NCI-H2196 (cell line): ENCODE measurements around the gene SPATA6.
A peak's percentile ranks its signal among the peaks of the same experiment; 100 is the strongest.

ENCODE experiments used
- DNase-seq: peaks from one replicate; lab custom pipeline; 2025; ENCODE audit not compliant: unreplicated experiment; lab: John Stamatoyannopoulos, UW

Gene SPATA6

GRCh38 chr1:48258106-48258505, 213.9 kb downstream of the SPATA6 start:
- no peak for DNase-seq

GRCh38 chr1:48254254-48254653, 217.8 kb downstream of the SPATA6 start:
- no peak for DNase-seq

GRCh38 chr1:48251821-48252220, 220.2 kb downstream of the SPATA6 start:
- DNase-seq, result no peak

GRCh38 chr1:48251323-48251722, 220.7 kb downstream of the SPATA6 start:
- DNase-seq, result no peak

- DNase-seq, result no peak
Observed at GRCh38 chr1:48250572-48250971, 221.4 kb downstream of the SPATA6 start.

GRCh38 chr1:48249868-48250267, 222.1 kb downstream of the SPATA6 start:
- no peak for DNase-seq

GRCh38 chr1:48248356-48248755, 223.6 kb downstream of the SPATA6 start:
- DNase-seq, result no peak

GRCh38 chr1:48246727-48247126, 225.3 kb downstream of the SPATA6 start:
- peak; percentile 59 for DNase-seq
